Putamen (tissue), 1 donor: Measurements from ENCODE around the gene DAD1.

Experiments
- DNase-seq: peaks from one replicate; pipeline ENCODE4 v3.0.0-alpha.2; 2016; ENCODE audit warnings: low spot score

DAD1 gene

GRCh38 chr14:22536853-22537338, 52.1 kb downstream of the DAD1 start:
- peak; percentile 69 for DNase-seq

- no peak for DNase-seq
These were observed 53.1 kb downstream of the DAD1 start for GRCh38 chr14:22535916-22536315.

- no peak for DNase-seq
These were observed 53.9 kb downstream of the DAD1 start for GRCh38 chr14:22535126-22535525.

- DNase-seq, result no peak
These were observed 54.5 kb downstream of the DAD1 start for GRCh38 chr14:22534547-22534946.

- no peak for DNase-seq
These were observed 55.2 kb downstream of the DAD1 start for GRCh38 chr14:22533739-22534359.

GRCh38 chr14:22533057-22533704, 55.8 kb downstream of the DAD1 start:
- no peak for DNase-seq

GRCh38 chr14:22532345-22533056, 56.5 kb downstream of the DAD1 start:
- no peak for DNase-seq

- no peak for DNase-seq
These were observed 57.3 kb downstream of the DAD1 start for GRCh38 chr14:22531451-22532344.

GRCh38 chr14:22530127-22530526, 58.9 kb downstream of the DAD1 start:
- DNase-seq, result no peak

- DNase-seq, result no peak
These were observed 62.3 kb downstream of the DAD1 start for GRCh38 chr14:22526744-22527143.

GRCh38 chr14:22526218-22526617, 62.8 kb downstream of the DAD1 start:
- DNase-seq, result no peak

GRCh38 chr14:22524784-22525161, 64.3 kb downstream of the DAD1 start:
- no peak for DNase-seq

GRCh38 chr14:22524115-22524783, 64.8 kb downstream of the DAD1 start:
- no peak for DNase-seq

GRCh38 chr14:22523283-22523682, 65.7 kb downstream of the DAD1 start:
- DNase-seq, result no peak

GRCh38 chr14:22522466-22522957, 66.5 kb downstream of the DAD1 start:
- DNase-seq, result no peak

GRCh38 chr14:22521449-22522239, 67.4 kb downstream of the DAD1 start:
- no peak for DNase-seq

GRCh38 chr14:22520796-22521195, 68.2 kb downstream of the DAD1 start:
- DNase-seq, result no peak

GRCh38 chr14:22519877-22520685, 68.9 kb downstream of the DAD1 start:
- DNase-seq, result peak; percentile 40

- DNase-seq, result no peak
These were observed 71.0 kb downstream of the DAD1 start for GRCh38 chr14:22518073-22518472.
